WTC11 (cell line): ENCODE measurements around the gene ARID4B. TPM values are rescaled to one million over a fixed set of nuclear protein-coding genes. Genes with fewer than 3 reads are reported as not detected.
A peak's percentile ranks its signal among the peaks of the same experiment; 100 is the strongest.
"Not testable (repeated sequence)": the region's sequence is repeated elsewhere in the genome, so short reads cannot be mapped to it uniquely, and the experiment has no call there.

Experiments
- ATAC-seq: fragments of 200-7000 bp; cut with Tn5 transposase; 2 replicates; pipeline ENCODE4 v1.10.0; 2021; ENCODE audit warnings: mild to moderate bottlenecking, moderate library complexity
- CTCF ChIA-PET: fragments of 300-600 bp; sonication (Branson Sonifier 250); formaldehyde crosslinking; loops from one replicate; lab custom pipeline; 2021; ENCODE audit warnings: antibody characterized with exemption; lab: Charles Lee
- POLR2A ChIA-PET: fragments of 350-600 bp; sonication (Branson Sonifier 250); formaldehyde crosslinking; loops from one replicate; lab custom pipeline; 2021; ENCODE audit warnings: antibody characterized with exemption; lab: Charles Lee
- DNase-seq: peaks from one replicate; pipeline ENCODE4 v3.0.0; 2021; ENCODE audit warnings: low spot score
- H3K27ac Mint-ChIP-seq: 2 replicates; pipeline ENCODE4 v1.8.0; 2021; ENCODE audit warnings: mixed read lengths
- H3K27me3 Mint-ChIP-seq: 2 replicates; pipeline ENCODE4 v1.8.0; 2021; ENCODE audit warnings: low read depth, mild to moderate bottlenecking, moderate library complexity, mixed read lengths
- H3K36me3 Mint-ChIP-seq: 2 replicates; pipeline ENCODE4 v1.8.0; 2021; ENCODE audit warnings: mixed read lengths
- H3K4me1 Mint-ChIP-seq: 2 replicates; pipeline ENCODE4 v1.8.0; 2022; ENCODE audit warnings: mixed read lengths
- H3K4me3 Mint-ChIP-seq: 2 replicates; pipeline ENCODE4 v1.8.0; 2021; ENCODE audit warnings: mild to moderate bottlenecking, moderate library complexity, mixed read lengths
- H3K9me3 Mint-ChIP-seq: 2 replicates; pipeline ENCODE4 v1.8.0; 2021; ENCODE audit warnings: mixed read lengths
- CREM ChIP-seq: sonication (generic); formaldehyde crosslinking; IDR thresholded peaks from 2 replicates; pipeline ENCODE4 v1.8.1; 2022; ENCODE audit warnings: mild to moderate bottlenecking, missing genetic modification reagents, moderate library complexity
- ESRRA ChIP-seq: sonication (generic); formaldehyde crosslinking; IDR thresholded peaks from 2 replicates; pipeline ENCODE4 v1.8.1; 2022; ENCODE audit warnings: mild to moderate bottlenecking, missing genetic modification reagents, borderline replicate concordance
- FOXK1 ChIP-seq: sonication (generic); formaldehyde crosslinking; IDR thresholded peaks from 2 replicates; pipeline ENCODE4 v1.8.0; 2022; ENCODE audit warnings: mild to moderate bottlenecking, moderate library complexity, missing genetic modification reagents
- GABPB1 ChIP-seq: sonication (generic); formaldehyde crosslinking; IDR thresholded peaks from 2 replicates; pipeline ENCODE4 v1.8.1; 2023; ENCODE audit warnings: mild to moderate bottlenecking, missing genetic modification reagents
- GRHL2 ChIP-seq: fragments of 250-450 bp; sonication (Bioruptor Pico); IDR thresholded peaks from 2 replicates; pipeline ENCODE4 v1.8.0; 2022; ENCODE audit warnings: mild to moderate bottlenecking, moderate library complexity; ENCODE audit not compliant: insufficient replicate concordance, severe bottlenecking
- IRF2 ChIP-seq: sonication (generic); formaldehyde crosslinking; IDR thresholded peaks from 2 replicates; pipeline ENCODE4 v1.8.0; 2022; ENCODE audit warnings: low read depth, missing genetic modification reagents, borderline replicate concordance
- MYBL2 ChIP-seq: sonication (generic); formaldehyde crosslinking; IDR thresholded peaks from 2 replicates; pipeline ENCODE4 v1.8.1; 2023; ENCODE audit warnings: mild to moderate bottlenecking, moderate library complexity, missing genetic modification reagents
- NFATC4 ChIP-seq: fragments of 250-450 bp; sonication (Bioruptor Pico); IDR thresholded peaks from 2 replicates; pipeline ENCODE4 v1.9.0; 2021; ENCODE audit warnings: mild to moderate bottlenecking
- OVOL2 ChIP-seq: fragments of 250-450 bp; sonication (Bioruptor Pico); IDR thresholded peaks from 2 replicates; pipeline ENCODE4 v1.9.0; 2021; ENCODE audit warnings: mild to moderate bottlenecking, borderline replicate concordance
- RELA ChIP-seq: sonication (generic); formaldehyde crosslinking; IDR thresholded peaks from 2 replicates; pipeline ENCODE4 v1.8.1; 2022; ENCODE audit warnings: missing genetic modification reagents, mild to moderate bottlenecking, borderline replicate concordance
- RORB ChIP-seq: fragments of 250-450 bp; sonication (Bioruptor Pico); IDR thresholded peaks from 2 replicates; pipeline ENCODE4 v1.9.0; 2021; ENCODE audit warnings: mild to moderate bottlenecking
- total RNA-seq: library from RNA; stranded (reverse); gene quantifications from 3 replicates; pipeline ENCODE4 v1.2.3, GENCODE V29; 2021
- TF ChIP-seq, protein P1 (sequence below): fragments of 250-450 bp; sonication (Bioruptor Pico); conservative IDR thresholded peaks from 2 replicates; pipeline ENCODE4 v1.9.0; 2021; ENCODE audit warnings: mild to moderate bottlenecking
- TF ChIP-seq, protein P2 (sequence below): fragments of 250-450 bp; sonication (Bioruptor Pico); IDR thresholded peaks from 2 replicates; pipeline ENCODE4 v2.1.2; 2022; ENCODE audit warnings: mild to moderate bottlenecking, moderate library complexity
- TF ChIP-seq, protein P3 (sequence below): fragments of 200-600 bp; IDR thresholded peaks from 2 replicates; pipeline ENCODE4 v1.8.0; 2022; ENCODE audit warnings: antibody characterized with exemption
- TF ChIP-seq, protein P4 (sequence below): fragments of 250-450 bp; sonication (Bioruptor Pico); IDR thresholded peaks from 2 replicates; pipeline ENCODE4 v1.9.0; 2021; ENCODE audit warnings: moderate library complexity, mild to moderate bottlenecking, inconsistent platforms, borderline replicate concordance
- TF ChIP-seq, protein P5 (sequence below): sonication (generic); formaldehyde crosslinking; IDR thresholded peaks from 2 replicates; pipeline ENCODE4 v1.8.1; 2022; ENCODE audit warnings: low read depth, missing genetic modification reagents, borderline replicate concordance
- TF ChIP-seq, protein P6 (sequence below): sonication (generic); formaldehyde crosslinking; IDR thresholded peaks from 2 replicates; pipeline ENCODE4 v1.8.1; 2023; ENCODE audit warnings: mild to moderate bottlenecking, missing genetic modification reagents

Gene ARID4B
- total RNA-seq, 1 experiment from 2014 or later = 35.7 TPM

DNA sequence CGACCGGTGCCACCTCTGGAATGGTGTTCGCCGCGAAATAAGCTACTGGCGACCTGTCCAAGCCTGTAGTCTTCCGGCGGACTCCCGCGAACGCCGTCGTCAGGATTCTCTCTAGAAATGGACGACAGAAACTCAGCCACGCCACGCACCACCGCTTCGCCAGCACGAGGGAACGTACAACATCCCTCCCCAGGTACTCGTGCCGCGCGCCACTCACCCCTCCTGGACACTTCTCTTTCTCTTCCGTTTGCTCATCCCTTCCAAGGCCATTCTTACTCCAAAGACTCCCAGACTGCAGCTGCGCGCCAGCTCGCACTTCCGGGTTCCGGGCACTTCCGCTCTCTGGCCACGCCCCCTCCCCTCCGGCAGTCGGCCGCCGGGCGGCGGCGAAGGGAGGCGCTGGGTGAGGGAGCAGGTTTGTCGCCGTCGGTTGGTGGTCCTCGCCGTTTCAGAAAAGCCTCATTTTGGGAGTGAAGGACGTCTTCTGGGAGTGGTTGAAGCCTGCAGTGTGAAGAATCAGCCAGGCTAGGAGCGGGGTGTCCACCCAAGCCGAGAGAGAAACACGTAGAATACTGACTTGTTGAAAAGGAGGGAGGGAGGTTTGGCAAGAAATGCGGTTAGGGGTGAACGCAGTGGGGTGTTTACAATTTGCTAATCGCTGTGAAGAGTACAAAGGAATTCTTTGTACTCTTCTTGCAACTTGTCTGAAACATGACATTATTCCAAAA lies 166.9 kb downstream of the ARID4B start, which contains the start of gene RBM34 (continued):
- TF ChIP-seq, protein P1, sequence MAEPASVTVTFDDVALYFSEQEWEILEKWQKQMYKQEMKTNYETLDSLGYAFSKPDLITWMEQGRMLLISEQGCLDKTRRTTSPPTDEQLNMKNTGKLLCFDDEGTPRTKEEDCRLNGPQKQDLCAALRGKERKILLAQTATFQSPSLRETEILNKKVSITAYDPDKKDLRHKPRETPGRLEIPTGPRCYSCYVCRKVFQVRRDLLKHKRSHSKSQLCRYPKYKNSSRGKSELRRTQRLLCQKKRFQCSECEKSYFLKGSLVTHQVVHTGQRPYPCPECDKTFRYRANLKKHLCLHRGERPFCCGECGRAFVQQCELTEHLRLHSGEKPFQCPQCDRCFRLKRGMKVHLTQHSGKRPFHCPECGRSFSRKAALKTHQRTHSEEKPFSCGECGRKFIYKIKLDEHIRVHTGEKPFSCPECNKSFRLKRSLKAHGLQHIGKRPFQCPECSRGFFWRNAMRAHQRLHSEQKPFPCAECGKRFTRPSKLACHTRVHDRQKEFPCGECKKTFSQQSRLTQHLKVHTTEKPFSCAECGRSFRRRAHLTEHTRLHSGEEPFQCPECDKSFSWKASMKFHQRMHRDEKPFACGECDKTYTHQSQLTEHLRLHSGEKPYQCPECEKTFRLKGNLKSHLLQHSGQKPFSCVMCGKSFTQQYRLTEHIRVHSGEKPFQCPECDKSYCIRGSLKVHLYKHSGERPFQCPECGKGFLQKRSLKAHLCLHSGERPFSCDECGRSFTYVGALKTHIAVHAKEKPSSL (CRISPR knock-in tag) = no peak
- TF ChIP-seq, protein P2, sequence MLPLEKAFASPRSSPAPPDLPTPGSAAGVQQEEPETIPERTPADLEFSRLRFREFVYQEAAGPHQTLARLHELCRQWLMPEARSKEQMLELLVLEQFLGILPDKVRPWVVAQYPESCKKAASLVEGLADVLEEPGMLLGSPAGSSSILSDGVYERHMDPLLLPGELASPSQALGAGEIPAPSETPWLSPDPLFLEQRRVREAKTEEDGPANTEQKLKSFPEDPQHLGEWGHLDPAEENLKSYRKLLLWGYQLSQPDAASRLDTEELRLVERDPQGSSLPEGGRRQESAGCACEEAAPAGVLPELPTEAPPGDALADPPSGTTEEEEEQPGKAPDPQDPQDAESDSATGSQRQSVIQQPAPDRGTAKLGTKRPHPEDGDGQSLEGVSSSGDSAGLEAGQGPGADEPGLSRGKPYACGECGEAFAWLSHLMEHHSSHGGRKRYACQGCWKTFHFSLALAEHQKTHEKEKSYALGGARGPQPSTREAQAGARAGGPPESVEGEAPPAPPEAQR (CRISPR knock-in tag) = no peak

DNA sequence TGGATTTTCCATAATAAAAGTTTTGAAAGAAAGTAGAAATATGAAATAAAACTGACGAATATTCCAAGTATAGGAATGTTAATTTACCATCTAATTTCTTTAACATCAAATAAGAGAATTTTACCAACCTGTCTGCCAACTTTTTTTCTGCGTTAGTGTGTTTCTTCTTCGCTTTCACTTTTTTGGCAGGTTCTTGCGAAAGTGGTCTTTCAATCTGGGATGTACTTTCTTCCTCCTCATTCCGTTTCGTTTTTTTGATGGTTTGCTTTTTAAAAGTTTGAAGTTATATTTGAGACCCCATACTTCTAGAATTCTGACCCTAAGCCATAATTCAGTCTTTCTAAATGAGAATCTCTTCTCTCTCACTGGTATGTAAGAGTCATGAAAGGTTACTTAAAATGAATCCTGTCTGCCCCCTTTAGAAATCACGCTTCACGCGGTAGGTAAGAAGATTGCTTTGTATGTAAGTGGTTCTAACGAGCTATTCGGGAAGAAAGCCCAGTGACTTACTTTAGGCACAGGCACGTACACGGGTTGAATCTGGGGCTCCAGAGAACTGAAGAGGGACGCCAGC lies 167.5 kb downstream of the ARID4B start:
- H3K4me3 Mint-ChIP-seq = peak overlapping the region; percentile 94
- ATAC-seq (peak; percentile 12), DNase-seq (no peak)
- peaks cover 7% of the 10 kb centered on the region for H3K36me3 Mint-ChIP-seq
- H3K4me1 Mint-ChIP-seq = peaks cover 12% of the 10 kb centered on the region
- peak overlapping the region; percentile 97 for H3K27ac Mint-ChIP-seq
- no peaks in the 10 kb centered on the region for H3K27me3 Mint-ChIP-seq
- CTCF ChIA-PET = interaction anchor here (1.1 to 1.3 kb wide), 2 partner anchors 32 to 257 kb away, joined by 3 to 6 read pairs; partner anchors contain the start of gene TOMM20
- TF ChIP-seq MYBL2 (CRISPR knock-in tag) (no peak), ESRRA (CRISPR knock-in tag) (no peak), FOXK1 (no peak), RORB (CRISPR knock-in tag) (no peak), NFATC4 (CRISPR knock-in tag) (no peak), OVOL2 (CRISPR knock-in tag) (no peak), GABPB1 (CRISPR knock-in tag) (no peak), RELA (CRISPR knock-in tag) (no peak), GRHL2 (CRISPR knock-in tag) (no peak), IRF2 (CRISPR knock-in tag) (no peak), CREM (CRISPR knock-in tag) (no peak)
- TF ChIP-seq, protein P3, sequence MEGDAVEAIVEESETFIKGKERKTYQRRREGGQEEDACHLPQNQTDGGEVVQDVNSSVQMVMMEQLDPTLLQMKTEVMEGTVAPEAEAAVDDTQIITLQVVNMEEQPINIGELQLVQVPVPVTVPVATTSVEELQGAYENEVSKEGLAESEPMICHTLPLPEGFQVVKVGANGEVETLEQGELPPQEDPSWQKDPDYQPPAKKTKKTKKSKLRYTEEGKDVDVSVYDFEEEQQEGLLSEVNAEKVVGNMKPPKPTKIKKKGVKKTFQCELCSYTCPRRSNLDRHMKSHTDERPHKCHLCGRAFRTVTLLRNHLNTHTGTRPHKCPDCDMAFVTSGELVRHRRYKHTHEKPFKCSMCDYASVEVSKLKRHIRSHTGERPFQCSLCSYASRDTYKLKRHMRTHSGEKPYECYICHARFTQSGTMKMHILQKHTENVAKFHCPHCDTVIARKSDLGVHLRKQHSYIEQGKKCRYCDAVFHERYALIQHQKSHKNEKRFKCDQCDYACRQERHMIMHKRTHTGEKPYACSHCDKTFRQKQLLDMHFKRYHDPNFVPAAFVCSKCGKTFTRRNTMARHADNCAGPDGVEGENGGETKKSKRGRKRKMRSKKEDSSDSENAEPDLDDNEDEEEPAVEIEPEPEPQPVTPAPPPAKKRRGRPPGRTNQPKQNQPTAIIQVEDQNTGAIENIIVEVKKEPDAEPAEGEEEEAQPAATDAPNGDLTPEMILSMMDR = no peak
- TF ChIP-seq, protein P2 (CRISPR knock-in tag) = no peak
- TF ChIP-seq, protein P4, sequence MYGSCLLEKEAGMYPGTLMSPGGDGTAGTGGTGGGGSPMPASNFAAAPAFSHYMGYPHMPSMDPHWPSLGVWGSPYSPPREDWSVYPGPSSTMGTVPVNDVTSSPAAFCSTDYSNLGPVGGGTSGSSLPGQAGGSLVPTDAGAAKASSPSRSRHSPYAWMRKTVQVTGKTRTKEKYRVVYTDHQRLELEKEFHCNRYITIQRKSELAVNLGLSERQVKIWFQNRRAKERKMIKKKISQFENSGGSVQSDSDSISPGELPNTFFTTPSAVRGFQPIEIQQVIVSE = no peak
- TF ChIP-seq, protein P5, sequence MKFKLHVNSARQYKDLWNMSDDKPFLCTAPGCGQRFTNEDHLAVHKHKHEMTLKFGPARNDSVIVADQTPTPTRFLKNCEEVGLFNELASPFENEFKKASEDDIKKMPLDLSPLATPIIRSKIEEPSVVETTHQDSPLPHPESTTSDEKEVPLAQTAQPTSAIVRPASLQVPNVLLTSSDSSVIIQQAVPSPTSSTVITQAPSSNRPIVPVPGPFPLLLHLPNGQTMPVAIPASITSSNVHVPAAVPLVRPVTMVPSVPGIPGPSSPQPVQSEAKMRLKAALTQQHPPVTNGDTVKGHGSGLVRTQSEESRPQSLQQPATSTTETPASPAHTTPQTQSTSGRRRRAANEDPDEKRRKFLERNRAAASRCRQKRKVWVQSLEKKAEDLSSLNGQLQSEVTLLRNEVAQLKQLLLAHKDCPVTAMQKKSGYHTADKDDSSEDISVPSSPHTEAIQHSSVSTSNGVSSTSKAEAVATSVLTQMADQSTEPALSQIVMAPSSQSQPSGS (CRISPR knock-in tag) = no peak
- TF ChIP-seq, protein P6, sequence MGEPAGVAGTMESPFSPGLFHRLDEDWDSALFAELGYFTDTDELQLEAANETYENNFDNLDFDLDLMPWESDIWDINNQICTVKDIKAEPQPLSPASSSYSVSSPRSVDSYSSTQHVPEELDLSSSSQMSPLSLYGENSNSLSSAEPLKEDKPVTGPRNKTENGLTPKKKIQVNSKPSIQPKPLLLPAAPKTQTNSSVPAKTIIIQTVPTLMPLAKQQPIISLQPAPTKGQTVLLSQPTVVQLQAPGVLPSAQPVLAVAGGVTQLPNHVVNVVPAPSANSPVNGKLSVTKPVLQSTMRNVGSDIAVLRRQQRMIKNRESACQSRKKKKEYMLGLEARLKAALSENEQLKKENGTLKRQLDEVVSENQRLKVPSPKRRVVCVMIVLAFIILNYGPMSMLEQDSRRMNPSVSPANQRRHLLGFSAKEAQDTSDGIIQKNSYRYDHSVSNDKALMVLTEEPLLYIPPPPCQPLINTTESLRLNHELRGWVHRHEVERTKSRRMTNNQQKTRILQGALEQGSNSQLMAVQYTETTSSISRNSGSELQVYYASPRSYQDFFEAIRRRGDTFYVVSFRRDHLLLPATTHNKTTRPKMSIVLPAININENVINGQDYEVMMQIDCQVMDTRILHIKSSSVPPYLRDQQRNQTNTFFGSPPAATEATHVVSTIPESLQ (CRISPR knock-in tag) = no peak
- POLR2A ChIA-PET = interaction anchor here (0.9 to 1.4 kb wide), 5 partner anchors 32 to 264 kb away, joined by 3 to 7 read pairs (median 4); partner anchors contain the start of genes ARID4B and TOMM20
- no peaks in the 10 kb centered on the region for H3K9me3 Mint-ChIP-seq

DNA sequence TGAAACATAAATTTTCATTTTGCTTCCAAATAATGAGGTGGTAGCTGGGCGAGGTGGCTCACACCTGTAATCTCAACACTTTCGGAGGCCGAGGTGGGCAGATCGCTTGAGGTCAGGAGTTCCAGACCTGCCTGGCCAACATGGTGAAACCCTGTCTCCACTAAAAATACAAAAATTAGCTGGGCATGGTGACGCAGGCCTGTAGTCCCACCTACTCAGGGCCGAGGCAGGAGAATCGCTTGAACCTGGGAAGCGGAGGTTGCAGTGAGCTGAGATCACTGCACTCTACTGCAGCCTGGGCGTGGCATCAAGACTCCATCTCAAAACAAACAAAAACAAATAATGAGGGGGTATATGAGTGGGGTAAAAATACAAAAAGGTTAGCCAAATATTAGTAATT lies 168.0 kb downstream of the ARID4B start:
- DNase-seq, CTCF ChIA-PET, POLR2A ChIA-PET, H3K9me3 Mint-ChIP-seq, ATAC-seq, H3K27me3 Mint-ChIP-seq, H3K36me3 Mint-ChIP-seq: not testable (repeated sequence)
- Mint-ChIP-seq H3K4me1 (peaks cover 12% of the 10 kb centered on the region), H3K27ac (peak overlapping the region; percentile 69; the same call in 1 of the 2 replicates), H3K4me3 (peak overlapping the region; percentile 94)

DNA sequence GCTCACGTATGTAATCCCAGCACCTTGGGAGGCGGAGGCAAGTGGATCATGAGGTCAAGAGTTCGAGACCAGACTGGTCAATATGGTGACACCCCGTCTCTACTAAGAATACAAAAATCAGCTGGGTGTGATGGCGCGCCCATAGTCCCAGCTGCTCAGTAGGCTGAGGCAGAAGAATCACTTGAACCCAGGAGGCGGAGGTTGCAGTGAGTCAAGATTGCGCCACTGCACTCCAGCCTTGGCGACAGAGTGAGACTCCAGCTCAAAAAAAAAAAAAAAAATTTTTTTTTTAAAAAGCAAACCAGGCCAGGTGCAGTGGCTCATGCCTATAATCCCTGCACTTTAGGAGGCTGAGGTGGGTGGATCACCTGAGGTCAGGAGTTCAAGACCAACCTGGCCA lies 168.7 kb downstream of the ARID4B start:
- Mint-ChIP-seq H3K36me3 (peaks cover 15% of the 10 kb centered on the region), H3K4me3 (peak overlapping the region; percentile 94), H3K4me1 (peaks cover 12% of the 10 kb centered on the region)
- ChIA-PET CTCF (interaction anchor here (0.8 kb wide), 1 partner anchor 256 kb away, joined by 5 read pairs; no protein-coding TSS in a partner anchor), POLR2A (interaction anchor here (0.6 to 0.7 kb wide), 2 partner anchors 23 to 900 kb away, joined by 3 to 4 read pairs; no protein-coding TSS in a partner anchor)
- DNase-seq, H3K9me3 Mint-ChIP-seq, H3K27me3 Mint-ChIP-seq, H3K27ac Mint-ChIP-seq, ATAC-seq: not testable (repeated sequence)
